ENCODE results near the gene OGFOD1. TPM values are rescaled to one million over a fixed set of nuclear protein-coding genes. Genes with fewer than 3 reads are reported as not detected.

OGFOD1 gene
- total and polyA plus RNA-seq, 2 donors (not counting 3 experiments of a cell fraction or from before 2014, with no cell fraction given) = 26.6 to 54.8 TPM

DNA sequence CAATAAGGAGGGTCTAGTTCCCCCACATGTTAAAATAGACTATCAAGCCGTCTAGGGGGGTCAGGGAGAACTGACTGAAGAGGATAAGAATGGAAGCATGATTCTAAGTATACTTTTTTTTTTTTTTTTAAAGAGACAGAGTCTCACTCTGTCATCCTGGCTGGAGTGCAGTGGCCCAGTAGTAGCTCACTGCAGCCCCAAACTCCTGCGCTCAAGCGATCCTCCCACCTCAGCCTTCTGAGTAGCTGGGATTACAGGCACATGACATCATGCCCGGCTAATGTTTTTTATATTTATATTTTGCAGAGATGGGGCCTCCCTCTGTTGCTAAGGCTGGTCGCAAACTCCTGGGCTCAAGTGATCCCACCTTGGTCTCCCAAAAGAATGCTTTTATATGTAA, 40.2 kb upstream of the OGFOD1 start:
- no peak overlapping the region for H3K4me3 ChIP-seq (replicated peaks in 1 of 3; ENCODE audit: insufficient read depth in 1 of 3, low read depth in 1 of 3, low read length in 3 of 3)
- ChIA-PET CTCF (interaction anchor here (1.3 kb wide), 1 partner anchor 10 kb away, joined by 3 read pairs; no protein-coding TSS in a partner anchor), POLR2A (no interaction called here)
- H3K27ac ChIP-seq (ENCODE audit: insufficient read depth, low read depth, low read length) = no peak overlapping the region
- H3K9me1 ChIP-seq (replicated peaks; ENCODE audit: control insufficient read depth, extremely low read depth, insufficient read depth, low read length) = no peaks in the 10 kb centered on the region
- no TSS peak for BruUV-seq (replicated peaks)
- TF ChIP-seq POLR2A (IDR thresholded peaks at IDR 0.05; ENCODE audit: low read depth, low read length) = no peak
- TF ChIP-seq GATA2 (IDR thresholded peaks at IDR 0.05; ENCODE audit: insufficient read depth, insufficient read length, low read depth, low read length) = no peak
- TF ChIP-seq, protein P1, sequence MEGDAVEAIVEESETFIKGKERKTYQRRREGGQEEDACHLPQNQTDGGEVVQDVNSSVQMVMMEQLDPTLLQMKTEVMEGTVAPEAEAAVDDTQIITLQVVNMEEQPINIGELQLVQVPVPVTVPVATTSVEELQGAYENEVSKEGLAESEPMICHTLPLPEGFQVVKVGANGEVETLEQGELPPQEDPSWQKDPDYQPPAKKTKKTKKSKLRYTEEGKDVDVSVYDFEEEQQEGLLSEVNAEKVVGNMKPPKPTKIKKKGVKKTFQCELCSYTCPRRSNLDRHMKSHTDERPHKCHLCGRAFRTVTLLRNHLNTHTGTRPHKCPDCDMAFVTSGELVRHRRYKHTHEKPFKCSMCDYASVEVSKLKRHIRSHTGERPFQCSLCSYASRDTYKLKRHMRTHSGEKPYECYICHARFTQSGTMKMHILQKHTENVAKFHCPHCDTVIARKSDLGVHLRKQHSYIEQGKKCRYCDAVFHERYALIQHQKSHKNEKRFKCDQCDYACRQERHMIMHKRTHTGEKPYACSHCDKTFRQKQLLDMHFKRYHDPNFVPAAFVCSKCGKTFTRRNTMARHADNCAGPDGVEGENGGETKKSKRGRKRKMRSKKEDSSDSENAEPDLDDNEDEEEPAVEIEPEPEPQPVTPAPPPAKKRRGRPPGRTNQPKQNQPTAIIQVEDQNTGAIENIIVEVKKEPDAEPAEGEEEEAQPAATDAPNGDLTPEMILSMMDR (IDR thresholded peaks at IDR 0.05; ENCODE audit: extremely low read depth in 1 of 2, insufficient read depth in 1 of 2, low read depth in 1 of 2, low read length in 2 of 2) = no peak
- TF ChIP-seq EZH2 (IDR thresholded peaks at IDR 0.05; ENCODE audit: borderline replicate concordance, low read depth, low read length, severe bottlenecking) = no peak
- no peak for TF ChIP-seq JUN (IDR thresholded peaks at IDR 0.05; ENCODE audit: borderline replicate concordance, insufficient read depth, insufficient read length, low read depth)
- no peak for TF ChIP-seq FOS (IDR thresholded peaks at IDR 0.05; ENCODE audit: borderline replicate concordance, insufficient read depth, low read length)
- H4K20me1 ChIP-seq (replicated peaks; ENCODE audit: control insufficient read depth, extremely low read depth, insufficient read depth, low read length) = no peaks in the 10 kb centered on the region
- no peaks in the 10 kb centered on the region for H3K27me3 ChIP-seq (ENCODE audit: control insufficient read depth in 2 of 2, insufficient read depth in 2 of 2, low read length in 2 of 2)
- no peak overlapping the region for H3K9ac ChIP-seq (replicated peaks; ENCODE audit: extremely low read depth, insufficient read depth, low read length)
- intact Hi-C loops (cut with micrococcal nuclease) (no loop called here), dilution Hi-C loops (cut with MboI; ENCODE audit: extremely low pct_ligation_motif_present, low sequenced_read_pairs) (no loop called here)
- peaks cover 12 to 15% of the 10 kb centered on the region in 2 experiments for H3K36me3 ChIP-seq (ENCODE audit: control insufficient read depth in 2 of 2, extremely low read depth in 1 of 2, insufficient read depth in 2 of 2, low read length in 2 of 2)
- FAIRE-seq = no peak
- DNase-seq (ENCODE audit: low read depth, low spot score) = no peak
- no peak overlapping the region for H3K4me2 ChIP-seq (ENCODE audit: insufficient read depth, low read length)
- no peaks in the 10 kb centered on the region for H3K4me1 ChIP-seq (ENCODE audit: control insufficient read depth, extremely low read depth, insufficient read depth, low read length)
- H2AFZ ChIP-seq (ENCODE audit: low read depth, low read length) = no peak overlapping the region
- no peaks in the 10 kb centered on the region for H3K9me3 ChIP-seq (replicated peaks; ENCODE audit: control insufficient read depth, insufficient read depth, low read length)
- peaks cover 12% of the 10 kb centered on the region for H3K79me2 ChIP-seq (ENCODE audit: control insufficient read depth, insufficient read depth, low read length)

DNA sequence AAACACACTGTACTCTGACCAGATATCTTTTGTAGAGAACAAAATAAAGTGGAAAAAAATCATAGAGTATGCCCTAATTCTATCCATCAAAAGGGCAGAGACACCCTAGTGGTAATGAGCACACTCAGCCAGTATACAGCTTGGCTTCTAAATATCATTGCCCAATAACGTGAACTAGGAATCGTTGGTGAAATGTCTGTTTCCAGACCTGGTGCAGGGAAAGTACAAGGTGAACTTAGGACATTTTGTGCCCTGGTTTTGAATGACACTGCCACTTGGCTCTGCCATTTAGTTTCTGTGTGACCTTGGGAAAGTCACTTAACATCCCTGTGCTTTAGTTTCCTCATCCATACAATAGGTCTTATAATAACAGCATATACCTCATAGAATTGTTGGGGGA, 39.7 kb upstream of the OGFOD1 start:
- POLR2A ChIA-PET = no interaction called here
- FAIRE-seq (no peak), DNase-seq (ENCODE audit: low read depth, low spot score) (no peak)
- Histone ChIP-seq H2AFZ (ENCODE audit: low read depth, low read length) (no peak overlapping the region), H3K36me3 (ENCODE audit: control insufficient read depth in 2 of 2, extremely low read depth in 1 of 2, insufficient read depth in 2 of 2, low read length in 2 of 2) (peaks cover 12 to 15% of the 10 kb centered on the region in 2 experiments), H3K9ac (replicated peaks; ENCODE audit: extremely low read depth, insufficient read depth, low read length) (no peak overlapping the region), H3K79me2 (ENCODE audit: control insufficient read depth, insufficient read depth, low read length) (peaks cover 15% of the 10 kb centered on the region), H4K20me1 (replicated peaks; ENCODE audit: control insufficient read depth, extremely low read depth, insufficient read depth, low read length) (no peaks in the 10 kb centered on the region), H3K4me1 (ENCODE audit: control insufficient read depth, extremely low read depth, insufficient read depth, low read length) (no peaks in the 10 kb centered on the region), H3K9me3 (replicated peaks; ENCODE audit: control insufficient read depth, insufficient read depth, low read length) (no peaks in the 10 kb centered on the region), H3K27me3 (ENCODE audit: control insufficient read depth in 2 of 2, insufficient read depth in 2 of 2, low read length in 2 of 2) (no peaks in the 10 kb centered on the region), H3K4me2 (ENCODE audit: insufficient read depth, low read length) (no peak overlapping the region), H3K4me3 (replicated peaks in 1 of 3; ENCODE audit: insufficient read depth in 1 of 3, low read depth in 1 of 3, low read length in 3 of 3) (no peak overlapping the region), H3K9me1 (replicated peaks; ENCODE audit: control insufficient read depth, extremely low read depth, insufficient read depth, low read length) (no peaks in the 10 kb centered on the region), H3K27ac (ENCODE audit: insufficient read depth, low read depth, low read length) (no peak overlapping the region)
- TF ChIP-seq POLR2AphosphoS5 (IDR thresholded peaks at IDR 0.05; ENCODE audit: insufficient read depth, low read depth, low read length) (no peak), FOS (IDR thresholded peaks at IDR 0.05; ENCODE audit: borderline replicate concordance, insufficient read depth, low read length) (no peak), JUN (IDR thresholded peaks at IDR 0.05; ENCODE audit: borderline replicate concordance, insufficient read depth, insufficient read length, low read depth) (no peak), EZH2 (IDR thresholded peaks at IDR 0.05; ENCODE audit: borderline replicate concordance, low read depth, low read length, severe bottlenecking) (no peak), POLR2A (IDR thresholded peaks at IDR 0.05; ENCODE audit: low read depth, low read length) (no peak), MYC (IDR thresholded peaks at IDR 0.05; ENCODE audit: low read depth, low read length) (no peak), GATA2 (IDR thresholded peaks at IDR 0.05; ENCODE audit: insufficient read depth, insufficient read length, low read depth, low read length) (no peak)
- TF ChIP-seq, protein P1 (IDR thresholded peaks at IDR 0.05; ENCODE audit: extremely low read depth in 1 of 2, insufficient read depth in 1 of 2, low read depth in 1 of 2, low read length in 2 of 2) = no peak
- TF ChIP-seq, protein P2, sequence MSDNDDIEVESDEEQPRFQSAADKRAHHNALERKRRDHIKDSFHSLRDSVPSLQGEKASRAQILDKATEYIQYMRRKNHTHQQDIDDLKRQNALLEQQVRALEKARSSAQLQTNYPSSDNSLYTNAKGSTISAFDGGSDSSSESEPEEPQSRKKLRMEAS (IDR thresholded peaks at IDR 0.05; ENCODE audit: insufficient read depth, insufficient read length) = no peak
- CTCF ChIA-PET = interaction anchor here (1.3 kb wide), 1 partner anchor 10 kb away, joined by 3 read pairs; no protein-coding TSS in a partner anchor
- BruUV-seq (replicated peaks) = no TSS peak
- dilution Hi-C loops (cut with MboI; ENCODE audit: extremely low pct_ligation_motif_present, low sequenced_read_pairs) = no loop called here
- intact Hi-C loops (cut with micrococcal nuclease) = no loop called here

Data from endothelial cell of umbilical vein (primary cell).